ENCODE results near the gene PRKCA.
"Not testable (repeated sequence)": the region's sequence is repeated elsewhere in the genome, so short reads cannot be mapped to it uniquely, and the experiment has no call there.

PRKCA gene

DNA sequence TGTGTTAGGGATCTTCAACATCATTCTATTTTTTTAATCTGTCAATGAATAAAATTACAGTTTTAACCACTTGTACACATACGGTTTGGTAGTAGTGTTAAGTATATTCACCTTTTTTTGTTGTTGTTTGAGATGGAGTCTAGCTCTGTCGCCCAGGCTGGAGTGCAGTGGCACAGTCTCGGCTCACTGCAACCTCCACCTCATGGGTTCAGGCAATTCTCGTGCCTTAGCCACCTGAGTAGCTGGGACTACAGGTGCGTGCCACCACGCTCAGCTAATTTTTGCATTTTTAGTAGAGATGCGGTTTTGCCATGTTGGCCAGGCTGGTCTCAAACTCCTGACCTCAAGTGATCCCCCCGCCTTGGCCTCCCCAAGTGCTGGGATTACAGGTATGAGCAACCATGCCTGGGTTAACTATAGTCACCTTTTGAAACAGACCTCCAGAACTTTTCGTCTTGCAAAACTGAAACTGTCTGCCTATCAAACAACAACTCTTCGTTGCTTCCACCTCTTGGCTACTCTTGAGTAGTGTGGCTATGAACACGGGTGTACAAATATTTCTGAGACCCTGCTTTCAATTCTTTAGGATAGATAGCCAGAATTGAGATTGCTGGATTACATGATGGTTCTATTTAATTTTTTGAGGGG, 97.8 kb downstream of the PRKCA start:
- H4K8ac ChIP-seq (ENCODE audit: low read depth, low read length); H3K18ac ChIP-seq (ENCODE audit: low read length); H2AK5ac ChIP-seq (ENCODE audit: low read length); H3K27me3 ChIP-seq (ENCODE audit: insufficient read depth, low read length); H3K9me3 ChIP-seq (ENCODE audit: insufficient read depth, low read depth, low read length); H3K23ac ChIP-seq (ENCODE audit: low read length); H3K27ac ChIP-seq (ENCODE audit: low read depth, low read length); DNase-seq; H3K4me2 ChIP-seq (ENCODE audit: low read length); H3K4ac ChIP-seq (ENCODE audit: low read depth, low read length); H3K79me1 ChIP-seq (ENCODE audit: low read length); H4K12ac ChIP-seq (ENCODE audit: low read depth, low read length); H3K14ac ChIP-seq (ENCODE audit: low read length); H2BK5ac ChIP-seq (ENCODE audit: low read depth, low read length, poor library complexity); H3K79me2 ChIP-seq (ENCODE audit: control insufficient read depth, insufficient read depth, low read length, poor library complexity); H2BK120ac ChIP-seq (ENCODE audit: insufficient read depth, low read length, poor library complexity); H3K36me3 ChIP-seq (ENCODE audit: control insufficient read depth in 1 of 2, insufficient read depth in 2 of 2, low read length in 2 of 2); H2BK12ac ChIP-seq (ENCODE audit: low read length); H4K91ac ChIP-seq (ENCODE audit: low read depth, low read length); H3K4me3 ChIP-seq (ENCODE audit: low read depth, low read length); H3K9ac ChIP-seq (ENCODE audit: low read length); H2AFZ ChIP-seq (ENCODE audit: insufficient read depth, low read length, poor library complexity); H3K4me1 ChIP-seq (ENCODE audit: control insufficient read depth in 1 of 2, insufficient read depth in 2 of 2, low read length in 2 of 2): not testable (repeated sequence)
- no CpG with 5 or more reads among the region's 11 CpGs for WGBS (ENCODE audit: extremely low coverage, insufficient coverage, insufficient read length)

DNA sequence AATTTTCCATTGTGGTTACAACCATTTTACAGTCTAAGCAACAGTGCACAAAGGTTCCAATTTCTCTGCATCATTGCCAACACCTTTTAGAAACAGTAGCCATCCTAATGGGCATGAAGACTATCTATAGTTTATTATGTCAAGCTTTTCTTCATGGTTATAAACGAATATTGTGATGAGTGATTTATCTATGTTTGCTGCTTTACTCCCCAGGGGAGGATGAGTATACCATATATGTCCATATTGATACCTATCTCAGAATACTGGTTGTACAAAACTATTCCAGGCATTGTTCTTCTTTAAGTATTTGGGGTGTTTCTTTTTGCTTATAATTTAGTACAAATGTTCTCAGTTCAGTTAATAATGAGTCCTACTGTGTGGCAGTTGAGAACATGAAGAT, 98.3 kb downstream of the PRKCA start:
- Histone ChIP-seq H3K9me3 (ENCODE audit: insufficient read depth, low read depth, low read length) (no peaks in the 10 kb centered on the region), H4K12ac (ENCODE audit: low read depth, low read length) (no peak overlapping the region), H3K79me1 (ENCODE audit: low read length) (no peaks in the 10 kb centered on the region), H2AFZ (ENCODE audit: insufficient read depth, low read length, poor library complexity) (no peak overlapping the region), H3K4me1 (ENCODE audit: control insufficient read depth in 1 of 2, insufficient read depth in 2 of 2, low read length in 2 of 2) (no peaks in the 10 kb centered on the region), H2AK5ac (ENCODE audit: low read length) (no peak overlapping the region), H3K4me2 (ENCODE audit: low read length) (no peak overlapping the region), H4K8ac (ENCODE audit: low read depth, low read length) (no peak overlapping the region), H3K36me3 (ENCODE audit: control insufficient read depth in 1 of 2, insufficient read depth in 2 of 2, low read length in 2 of 2) (no peaks in the 10 kb centered on the region), H3K14ac (ENCODE audit: low read length) (no peak overlapping the region), H3K9ac (ENCODE audit: low read length) (no peak overlapping the region), H2BK120ac (ENCODE audit: insufficient read depth, low read length, poor library complexity) (no peak overlapping the region), H2BK12ac (ENCODE audit: low read length) (no peak overlapping the region), H3K23ac (ENCODE audit: low read length) (no peak overlapping the region), H3K27me3 (ENCODE audit: insufficient read depth, low read length) (no peaks in the 10 kb centered on the region), H3K79me2 (ENCODE audit: control insufficient read depth, insufficient read depth, low read length, poor library complexity) (no peaks in the 10 kb centered on the region), H4K91ac (ENCODE audit: low read depth, low read length) (no peak overlapping the region), H3K4ac (ENCODE audit: low read depth, low read length) (no peak overlapping the region), H3K18ac (ENCODE audit: low read length) (no peak overlapping the region), H3K4me3 (ENCODE audit: low read depth, low read length) (no peak overlapping the region), H2BK5ac (ENCODE audit: low read depth, low read length, poor library complexity) (no peak overlapping the region), H3K27ac (ENCODE audit: low read depth, low read length) (no peak overlapping the region)
- no peak for DNase-seq
- WGBS (ENCODE audit: extremely low coverage, insufficient coverage, insufficient read length): no CpG with 5 or more reads among the region's 1 CpG

DNA sequence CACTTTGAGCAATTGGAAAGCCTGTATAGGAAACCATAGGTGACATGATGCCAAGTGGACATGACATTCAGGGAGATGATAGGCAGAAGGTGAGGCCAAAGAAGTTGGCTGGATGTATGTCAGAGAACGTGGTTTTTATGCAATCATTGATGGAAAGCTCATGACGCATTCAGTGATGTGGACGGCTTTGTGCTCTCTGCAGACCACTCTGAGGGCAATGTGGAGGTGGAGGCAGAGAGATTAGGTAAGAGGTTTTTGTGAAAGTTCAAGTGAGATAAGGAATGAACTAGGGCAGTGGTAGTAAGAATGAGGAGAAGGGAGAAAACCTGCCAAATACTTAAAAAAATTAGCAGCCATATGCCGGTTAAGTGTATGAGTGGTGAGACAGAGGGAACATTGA, 99.0 kb downstream of the PRKCA start:
- H2BK12ac ChIP-seq (ENCODE audit: low read length): no peak overlapping the region
- H3K79me1 ChIP-seq (ENCODE audit: low read length): no peaks in the 10 kb centered on the region
- H3K36me3 ChIP-seq (ENCODE audit: control insufficient read depth in 1 of 2, insufficient read depth in 2 of 2, low read length in 2 of 2): no peaks in the 10 kb centered on the region
- H2BK5ac ChIP-seq (ENCODE audit: low read depth, low read length, poor library complexity): no peak overlapping the region
- no peak overlapping the region for H3K4me3 ChIP-seq (ENCODE audit: low read depth, low read length)
- H3K4me2 ChIP-seq (ENCODE audit: low read length): no peak overlapping the region
- no peak overlapping the region for H4K8ac ChIP-seq (ENCODE audit: low read depth, low read length)
- H2AFZ ChIP-seq (ENCODE audit: insufficient read depth, low read length, poor library complexity): no peak overlapping the region
- no peak overlapping the region for H4K91ac ChIP-seq (ENCODE audit: low read depth, low read length)
- DNase-seq: no peak
- no peak overlapping the region for H3K18ac ChIP-seq (ENCODE audit: low read length)
- no CpG with 5 or more reads among the region's 4 CpGs for WGBS (ENCODE audit: extremely low coverage, insufficient coverage, insufficient read length)
- no peak overlapping the region for H2BK120ac ChIP-seq (ENCODE audit: insufficient read depth, low read length, poor library complexity)
- no peak overlapping the region for H3K27ac ChIP-seq (ENCODE audit: low read depth, low read length)
- H3K9me3 ChIP-seq (ENCODE audit: insufficient read depth, low read depth, low read length): no peaks in the 10 kb centered on the region
- no peak overlapping the region for H3K14ac ChIP-seq (ENCODE audit: low read length)
- H4K12ac ChIP-seq (ENCODE audit: low read depth, low read length): no peak overlapping the region
- no peak overlapping the region for H3K23ac ChIP-seq (ENCODE audit: low read length)
- no peak overlapping the region for H3K9ac ChIP-seq (ENCODE audit: low read length)
- no peaks in the 10 kb centered on the region for H3K4me1 ChIP-seq (ENCODE audit: control insufficient read depth in 1 of 2, insufficient read depth in 2 of 2, low read length in 2 of 2)
- H3K27me3 ChIP-seq (ENCODE audit: insufficient read depth, low read length): no peaks in the 10 kb centered on the region
- no peaks in the 10 kb centered on the region for H3K79me2 ChIP-seq (ENCODE audit: control insufficient read depth, insufficient read depth, low read length, poor library complexity)
- H3K4ac ChIP-seq (ENCODE audit: low read depth, low read length): no peak overlapping the region
- no peak overlapping the region for H2AK5ac ChIP-seq (ENCODE audit: low read length)

DNA sequence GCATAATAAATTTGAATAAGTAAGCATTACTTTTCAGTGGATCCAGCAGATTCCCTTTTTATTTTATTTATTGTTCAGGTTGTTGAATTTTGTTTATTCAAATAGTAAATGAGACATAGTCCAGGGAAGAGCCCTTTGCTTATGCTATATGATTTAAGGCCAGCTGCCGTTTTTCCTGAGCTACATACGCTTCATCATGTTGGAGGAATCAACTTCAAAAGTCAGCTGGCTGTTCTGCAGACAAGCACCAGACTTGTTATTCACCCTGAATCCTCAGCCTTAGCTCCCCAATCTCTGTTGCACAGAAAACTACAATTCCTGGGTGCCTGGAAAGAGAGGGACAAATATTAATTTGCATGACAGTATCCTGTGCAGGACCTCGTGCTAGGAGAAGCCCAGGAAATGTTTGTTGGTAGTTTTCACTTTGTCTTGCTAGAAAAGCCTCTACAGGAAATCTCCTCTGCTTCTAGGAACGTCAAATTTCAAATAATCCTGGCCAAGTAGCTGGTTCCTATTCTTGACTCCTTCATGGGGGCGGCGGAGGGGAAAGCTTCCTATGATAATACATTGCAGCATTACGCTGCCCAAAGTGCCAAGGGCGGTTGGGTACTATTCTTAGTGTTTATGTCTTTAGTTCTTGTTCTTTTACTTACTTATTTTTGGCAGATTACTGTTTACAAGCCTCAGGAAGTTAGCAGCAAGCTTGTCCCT, 101.6 kb downstream of the PRKCA start:
- Histone ChIP-seq H3K4me3 (ENCODE audit: low read depth, low read length) (no peak overlapping the region), H3K18ac (ENCODE audit: low read length) (no peak overlapping the region), H3K4me1 (ENCODE audit: control insufficient read depth in 1 of 2, insufficient read depth in 2 of 2, low read length in 2 of 2) (no peaks in the 10 kb centered on the region), H4K91ac (ENCODE audit: low read depth, low read length) (no peak overlapping the region), H3K27me3 (ENCODE audit: insufficient read depth, low read length) (no peaks in the 10 kb centered on the region), H4K8ac (ENCODE audit: low read depth, low read length) (no peak overlapping the region), H3K27ac (ENCODE audit: low read depth, low read length) (no peak overlapping the region), H2BK12ac (ENCODE audit: low read length) (no peak overlapping the region), H3K4me2 (ENCODE audit: low read length) (no peak overlapping the region), H3K79me1 (ENCODE audit: low read length) (no peaks in the 10 kb centered on the region), H2BK5ac (ENCODE audit: low read depth, low read length, poor library complexity) (no peak overlapping the region), H3K9ac (ENCODE audit: low read length) (no peak overlapping the region), H4K12ac (ENCODE audit: low read depth, low read length) (no peak overlapping the region), H3K4ac (ENCODE audit: low read depth, low read length) (no peak overlapping the region), H2BK120ac (ENCODE audit: insufficient read depth, low read length, poor library complexity) (no peak overlapping the region), H3K14ac (ENCODE audit: low read length) (no peak overlapping the region), H3K79me2 (ENCODE audit: control insufficient read depth, insufficient read depth, low read length, poor library complexity) (no peaks in the 10 kb centered on the region), H3K36me3 (ENCODE audit: control insufficient read depth in 1 of 2, insufficient read depth in 2 of 2, low read length in 2 of 2) (no peaks in the 10 kb centered on the region), H2AK5ac (ENCODE audit: low read length) (no peak overlapping the region), H2AFZ (ENCODE audit: insufficient read depth, low read length, poor library complexity) (no peak overlapping the region), H3K9me3 (ENCODE audit: insufficient read depth, low read depth, low read length) (no peaks in the 10 kb centered on the region), H3K23ac (ENCODE audit: low read length) (no peak overlapping the region)
- peak in 1 of 2 donors; percentile 10 for DNase-seq
- no CpG with 5 or more reads among the region's 8 CpGs for WGBS (ENCODE audit: extremely low coverage, insufficient coverage, insufficient read length)

Measured in trophoblast cell (in vitro differentiated cells and primary cell).